CD4-positive, alpha-beta T cell treated with Interleukin-21 for 1 hour (primary cell): ENCODE results near the gene GIN1.
"Not testable (repeated sequence)": the region's sequence is repeated elsewhere in the genome, so short reads cannot be mapped to it uniquely, and the experiment has no call there.

Experiments used
- DNase-seq: peaks from one replicate; pipeline ENCODE4 v3.0.0-alpha.2; 2020

GIN1 gene

GRCh38 chr5:103119765-103120606 lies at the start of gene GIN1, which contains the start of gene PPIP5K2:
Gene GIN1, minus strand, starts transcription at chr5:103120138. Its CDS starts 11,431 bp downstream, at chr5:103108707.
Gene PPIP5K2, plus strand, starts transcription at chr5:103120301. Its CDS starts 9,289 bp downstream, at chr5:103129590.
- DNase-seq = peak; percentile 98

GRCh38 chr5:103166706-103167105 lies 46.8 kb upstream of the GIN1 start:
- DNase-seq = no peak

GRCh38 chr5:103151156-103151555 lies 31.2 kb upstream of the GIN1 start:
- DNase-seq = no peak

- DNase-seq = no peak
These were observed 28.3 kb upstream of the GIN1 start for GRCh38 chr5:103148213-103148612.

GRCh38 chr5:103145196-103145595 lies 25.3 kb upstream of the GIN1 start:
- no peak for DNase-seq

GRCh38 chr5:103142132-103142531 lies 22.2 kb upstream of the GIN1 start:
- not testable (repeated sequence) for DNase-seq

- peak; percentile 85 for DNase-seq
These were observed 19.4 kb upstream of the GIN1 start for GRCh38 chr5:103139264-103139865.

GRCh38 chr5:103138202-103138690 lies 18.3 kb upstream of the GIN1 start:
- DNase-seq = no peak

GRCh38 chr5:103135461-103135860 lies 15.5 kb upstream of the GIN1 start:
- no peak for DNase-seq

- DNase-seq = no peak
These were observed 13.3 kb upstream of the GIN1 start for GRCh38 chr5:103133231-103133630.

GRCh38 chr5:103132684-103133083 lies 12.7 kb upstream of the GIN1 start:
- DNase-seq = no peak

- DNase-seq = no peak
These were observed 8.3 kb upstream of the GIN1 start for GRCh38 chr5:103128202-103128601.

- no peak for DNase-seq
These were observed 7.4 kb upstream of the GIN1 start for GRCh38 chr5:103127292-103127817.

- DNase-seq = no peak
These were observed 6.6 kb upstream of the GIN1 start for GRCh38 chr5:103126557-103126956.

- no peak for DNase-seq
These were observed 2.3 kb upstream of the GIN1 start for GRCh38 chr5:103122242-103122641.

GRCh38 chr5:103120607-103121200 lies 766 bp upstream of the GIN1 start:
- DNase-seq = no peak

- peak; percentile 37 for DNase-seq
These were observed 721 bp downstream of the GIN1 start for GRCh38 chr5:103119070-103119764.

- DNase-seq = no peak
These were observed 2.4 kb downstream of the GIN1 start for GRCh38 chr5:103117471-103117991.

- DNase-seq = no peak
These were observed 5.5 kb downstream of the GIN1 start for GRCh38 chr5:103114440-103114839.

- no peak for DNase-seq
These were observed 7.0 kb downstream of the GIN1 start for GRCh38 chr5:103112910-103113309.

- DNase-seq = peak; percentile 64
These were observed 8.5 kb downstream of the GIN1 start for GRCh38 chr5:103111468-103111867.

- DNase-seq = no peak
These were observed 9.5 kb downstream of the GIN1 start for GRCh38 chr5:103110403-103110802.

- no peak for DNase-seq
These were observed 10.7 kb downstream of the GIN1 start for GRCh38 chr5:103109277-103109676.
